CD4-positive, alpha-beta T cell treated with Interleukin-12 subunit alpha and Interleukin-12 subunit beta, for 1 hour (primary cell): ENCODE data around the gene FAM3A.
A peak's percentile ranks its signal among the peaks of the same experiment; 100 is the strongest.

Experiments used
- DNase-seq: peaks from one replicate; pipeline ENCODE4 v3.0.0-alpha.2; 2020

The FAM3A gene

DNA sequence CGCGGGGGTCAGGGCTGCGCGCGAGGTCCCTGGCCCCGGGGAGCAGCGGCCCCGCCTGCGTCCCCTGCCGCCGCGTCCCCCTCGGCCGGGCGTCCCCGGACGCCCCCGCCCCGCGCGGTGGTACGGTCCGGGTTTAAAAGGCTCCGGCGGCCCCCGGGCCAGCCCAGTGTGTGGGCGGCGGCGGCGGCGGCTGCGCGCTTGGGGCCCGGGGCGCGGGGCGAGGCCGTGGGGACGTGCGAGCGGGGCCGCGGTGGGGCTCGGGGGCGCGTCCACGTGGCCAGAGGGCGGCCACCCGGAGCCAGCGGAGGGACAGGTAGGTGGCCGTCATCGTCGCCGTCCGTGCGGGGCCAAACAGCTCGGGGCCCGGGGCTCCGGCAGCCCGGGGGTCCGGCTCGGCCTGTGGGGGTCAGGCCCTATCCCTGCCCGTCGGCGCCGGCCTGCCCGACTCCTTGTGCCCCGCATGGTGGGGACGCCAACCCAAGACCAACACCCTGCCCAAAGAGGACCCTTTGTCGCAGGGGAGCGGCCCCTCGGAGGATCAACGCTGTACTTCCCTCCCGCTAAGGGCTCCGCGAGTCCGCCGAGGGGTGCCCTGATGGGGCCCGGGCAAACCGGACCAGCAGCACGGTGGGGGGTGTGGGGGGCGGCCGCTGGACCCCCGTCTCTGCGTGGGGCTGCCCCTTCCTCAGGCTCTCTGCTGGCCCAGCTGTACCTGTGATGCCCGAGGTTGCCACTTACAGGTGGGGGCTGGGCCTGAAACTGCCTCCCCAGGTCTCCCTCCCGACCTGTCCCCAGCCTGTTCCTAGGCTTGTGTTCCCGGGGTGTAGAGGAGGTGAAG lies 57.7 kb downstream of the FAM3A start, which contains the start of gene PLXNA3:
PLXNA3 (plus strand) TSS at position 166 of the 838 bp plus-strand sequence. CDS start 1,903 bp downstream, outside the sequence.
- peak; percentile 79 for DNase-seq

DNA sequence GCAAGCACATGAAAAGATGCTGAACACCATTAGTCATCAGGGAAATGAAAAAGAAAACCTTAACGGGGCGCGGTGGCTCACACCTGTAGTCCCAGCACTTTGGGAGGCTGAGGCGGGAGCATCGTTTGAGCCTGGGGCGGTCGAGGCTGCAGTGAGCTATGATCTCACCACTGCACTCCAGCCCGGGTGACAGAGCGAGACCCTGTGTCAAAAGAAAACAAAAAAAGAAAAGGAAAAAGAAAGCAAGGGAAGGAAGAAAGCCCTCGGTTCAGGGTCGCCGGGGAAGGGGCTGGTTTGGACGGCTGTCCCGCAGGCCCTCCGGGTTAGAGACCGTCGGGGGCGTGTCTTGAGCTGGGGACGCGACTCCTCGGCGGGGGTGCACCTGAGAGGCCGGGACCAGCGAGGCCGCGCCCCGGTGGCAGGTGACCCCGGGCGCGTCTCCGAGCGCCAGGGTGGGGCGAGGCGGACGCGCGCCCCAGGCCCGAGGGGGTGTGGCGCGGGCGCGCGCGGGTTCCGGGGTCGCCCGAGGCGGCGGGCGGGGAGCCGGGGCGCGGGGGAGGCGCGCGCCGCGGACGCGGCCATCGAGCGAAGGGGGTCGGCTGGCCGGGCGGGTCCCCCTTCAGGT lies 58.4 kb downstream of the FAM3A start:
- DNase-seq = peak; percentile 78
